LNCaP clone FGC (cell line): ENCODE measurements around the gene OVCA2.
"Not testable (repeated sequence)": the region's sequence is repeated elsewhere in the genome, so short reads cannot be mapped to it uniquely, and the experiment has no call there.

Experiments
- DNase-seq: peaks from one replicate; pipeline ENCODE4 v3.0.0-alpha.2; 2011; ENCODE audit warnings: low read depth
- H3K4me3 ChIP-seq: 2 replicates; pipeline ENCODE4 v1.5.1; 2011; ENCODE audit warnings: mild to moderate bottlenecking, low read depth, low read length, control low read depth
- CTCF ChIP-seq: IDR thresholded peaks from 2 replicates; pipeline ENCODE4 v1.5.1; 2012; ENCODE audit warnings: mild to moderate bottlenecking; ENCODE audit not compliant: control insufficient read depth, insufficient read depth; ENCODE audit errors: extremely low read depth

OVCA2 gene

GRCh38 chr17:2008332-2009126, 33.3 kb upstream of the OVCA2 start:
- no peak for TF ChIP-seq CTCF
- DNase-seq: no peak
- H3K4me3 ChIP-seq: no peak overlapping the region

- no peak for TF ChIP-seq CTCF
- DNase-seq: no peak
- H3K4me3 ChIP-seq: no peak overlapping the region
These were observed 32.1 kb upstream of the OVCA2 start for GRCh38 chr17:2009737-2010136.

GRCh38 chr17:2011411-2012371, 30.1 kb upstream of the OVCA2 start:
- DNase-seq: peak; percentile 93
- no peak for TF ChIP-seq CTCF
- peak overlapping the region; percentile 19; the same call in 1 of the 2 replicates for H3K4me3 ChIP-seq

GRCh38 chr17:2012499-2012898, 29.3 kb upstream of the OVCA2 start:
- DNase-seq: no peak
- TF ChIP-seq CTCF: no peak
- H3K4me3 ChIP-seq: no peak overlapping the region

- not testable (repeated sequence) for H3K4me3 ChIP-seq, DNase-seq
These were observed 28.4 kb upstream of the OVCA2 start for GRCh38 chr17:2013220-2013993.

- TF ChIP-seq CTCF: no peak
- H3K4me3 ChIP-seq: no peak overlapping the region
- DNase-seq: no peak
These were observed 27.9 kb upstream of the OVCA2 start for GRCh38 chr17:2013994-2014317.

GRCh38 chr17:2015314-2015713, 26.5 kb upstream of the OVCA2 start:
- H3K4me3 ChIP-seq: no peak overlapping the region
- no peak for DNase-seq
- TF ChIP-seq CTCF: no peak
